ENCODE data around the gene TLE1.

Gene TLE1

GRCh38 chr9:81574405-81574804, 114.9 kb downstream of the TLE1 start:
- no peak overlapping the region for H3K4me3 ChIP-seq (ENCODE audit: low read depth, low read length)
- no peak for DNase-seq
- H3K27ac ChIP-seq: no peak overlapping the region
- H3K36me3 ChIP-seq: no peaks in the 10 kb centered on the region
- H3K27me3 ChIP-seq (ENCODE audit: insufficient read depth, low read depth, severe bottlenecking): no peaks in the 10 kb centered on the region
- TF ChIP-seq CTCF (IDR thresholded peaks at IDR 0.05; ENCODE audit: low read depth, low read length): no peak
- H3K9me3 ChIP-seq (ENCODE audit: severe bottlenecking): no peaks in the 10 kb centered on the region

- TF ChIP-seq CTCF (IDR thresholded peaks at IDR 0.05; ENCODE audit: low read depth, low read length): no peak
- no peak for DNase-seq
- Histone ChIP-seq H3K27ac (no peak overlapping the region), H3K36me3 (no peaks in the 10 kb centered on the region), H3K9me3 (ENCODE audit: severe bottlenecking) (no peaks in the 10 kb centered on the region), H3K4me3 (ENCODE audit: low read depth, low read length) (no peak overlapping the region), H3K27me3 (ENCODE audit: insufficient read depth, low read depth, severe bottlenecking) (no peaks in the 10 kb centered on the region)
Measured at GRCh38 chr9:81573415-81574321, 115.7 kb downstream of the TLE1 start.

GRCh38 chr9:81570083-81570482, 119.3 kb downstream of the TLE1 start:
- Histone ChIP-seq H3K9me3 (ENCODE audit: severe bottlenecking) (no peaks in the 10 kb centered on the region), H3K27me3 (ENCODE audit: insufficient read depth, low read depth, severe bottlenecking) (no peaks in the 10 kb centered on the region), H3K36me3 (no peaks in the 10 kb centered on the region), H3K4me3 (ENCODE audit: low read depth, low read length) (no peak overlapping the region), H3K27ac (no peak overlapping the region)
- no peak for DNase-seq
- TF ChIP-seq CTCF (IDR thresholded peaks at IDR 0.05; ENCODE audit: low read depth, low read length): no peak

GRCh38 chr9:81566074-81566698, 123.2 kb downstream of the TLE1 start:
- H3K27me3 ChIP-seq (ENCODE audit: insufficient read depth, low read depth, severe bottlenecking): no peaks in the 10 kb centered on the region
- no peak overlapping the region for H3K27ac ChIP-seq
- TF ChIP-seq CTCF (IDR thresholded peaks at IDR 0.05; ENCODE audit: low read depth, low read length): no peak
- no peak overlapping the region for H3K4me3 ChIP-seq (ENCODE audit: low read depth, low read length)
- DNase-seq: no peak
- H3K9me3 ChIP-seq (ENCODE audit: severe bottlenecking): no peaks in the 10 kb centered on the region
- no peaks in the 10 kb centered on the region for H3K36me3 ChIP-seq

GRCh38 chr9:81565609-81566008, 123.7 kb downstream of the TLE1 start:
- no peak for DNase-seq
- Histone ChIP-seq H3K27me3 (ENCODE audit: insufficient read depth, low read depth, severe bottlenecking) (no peaks in the 10 kb centered on the region), H3K36me3 (no peaks in the 10 kb centered on the region), H3K4me3 (ENCODE audit: low read depth, low read length) (no peak overlapping the region), H3K9me3 (ENCODE audit: severe bottlenecking) (no peaks in the 10 kb centered on the region), H3K27ac (no peak overlapping the region)
- TF ChIP-seq CTCF (IDR thresholded peaks at IDR 0.05; ENCODE audit: low read depth, low read length): no peak

Measured in WERI-Rb-1 (cell line).